Panc1 (cell line): ENCODE measurements around the gene CPT1C. TPM values are rescaled to one million over a fixed set of nuclear protein-coding genes. Genes with fewer than 3 reads are reported as not detected.

Source experiments
- ATAC-seq: fragments of 200-7000 bp; cut with Tn5 transposase; 2 replicates; pipeline ENCODE4 v1.9.1; 2020; ENCODE audit warnings: mild to moderate bottlenecking, moderate library complexity
- BruUV-seq: library from RNA; stranded (reverse); fragments of 400-500 nt; replicated peaks from 2 replicates; lab custom pipeline; 2021; lab: Mats Ljungman, UMichigan
- CTCF ChIA-PET: fragments of 300-600 bp; sonication (Branson Sonifier 250); formaldehyde crosslinking; loops from one replicate; lab custom pipeline; 2022; ENCODE audit warnings: antibody characterized with exemption; lab: Charles Lee
- POLR2A ChIA-PET: fragments of 300-600 bp; sonication (Branson Sonifier 250); formaldehyde crosslinking; loops from one replicate; lab custom pipeline; 2022; ENCODE audit warnings: antibody characterized with exemption; lab: Charles Lee
- DNase-seq: peaks from one replicate; pipeline ENCODE4 v3.0.0-alpha.2; 2010; ENCODE audit warnings: low read depth, low spot score
- H3K27ac ChIP-seq: 2 replicates; pipeline ENCODE4 v1.5.1; 2011; ENCODE audit warnings: mild to moderate bottlenecking, low read length, inconsistent platforms
- H3K27me3 ChIP-seq: fragments of 200-500 bp; sonication (Bioruptor generic); 2 replicates; pipeline ENCODE4 v1.6.0; 2014; ENCODE audit warnings: low read length, inconsistent platforms; ENCODE audit not compliant: control insufficient read depth, insufficient read depth
- H3K36me3 ChIP-seq: fragments of 200-500 bp; sonication (Bioruptor generic); 2 replicates; pipeline ENCODE4 v1.5.1; 2014; ENCODE audit warnings: inconsistent platforms, mild to moderate bottlenecking, low read length, moderate library complexity; ENCODE audit not compliant: control insufficient read depth, insufficient read depth
- H3K4me1 ChIP-seq: 2 replicates; pipeline ENCODE4 v1.5.1; 2011; ENCODE audit warnings: inconsistent platforms, mild to moderate bottlenecking, low read length, moderate library complexity; ENCODE audit not compliant: control insufficient read depth, insufficient read depth
- H3K4me3 ChIP-seq, 2 experiments: 2 replicates each; pipeline ENCODE4 v1.5.1; 2011 to 2012; ENCODE audit warnings: low read depth in 2 of 2, low read length in 2 of 2, mild to moderate bottlenecking in 2 of 2, inconsistent platforms in 1 of 2, moderate library complexity in 1 of 2
- H3K9me3 ChIP-seq: fragments of 200-500 bp; sonication (Bioruptor generic); 2 replicates; pipeline ENCODE4 v1.5.1; 2014; ENCODE audit warnings: low read depth, mild to moderate bottlenecking, inconsistent platforms, low read length, moderate library complexity; ENCODE audit not compliant: control insufficient read depth, insufficient read depth
- POLR2AphosphoS5 ChIP-seq: IDR thresholded peaks from 2 replicates; pipeline ENCODE4 v1.6.1; 2012; ENCODE audit warnings: mild to moderate bottlenecking, low read depth, low read length, moderate library complexity
- REST ChIP-seq, 2 experiments: IDR thresholded peaks; 2 replicates each; pipeline ENCODE4 v1.6.1; 2011 to 2012; ENCODE audit warnings: low read depth in 2 of 2, control low read depth in 1 of 2, low read length in 1 of 2, mild to moderate bottlenecking in 1 of 2, moderate library complexity in 1 of 2; ENCODE audit not compliant: insufficient read depth in 1 of 2
- SIN3A ChIP-seq: IDR thresholded peaks from 2 replicates; pipeline ENCODE4 v1.6.1; 2012; ENCODE audit warnings: low read depth, mild to moderate bottlenecking, low read length, moderate library complexity, borderline replicate concordance; ENCODE audit not compliant: insufficient read depth
- TCF7L2 ChIP-seq: IDR thresholded peaks from 2 replicates; pipeline ENCODE4 v1.6.1; 2011; ENCODE audit warnings: mild to moderate bottlenecking, low read depth, low read length, inconsistent platforms
- in situ Hi-C: cut with HindIII; loops from 2 replicates; pipeline ENCODE4 v1.10.0; 2016; ENCODE audit warnings: low sequenced_read_pairs, low pct_unique_long_range_greater_than_20kb
- intact Hi-C: fragments of 100-400 bp; cut with micrococcal nuclease; formaldehyde crosslinking; loops from one replicate; pipeline ENCODE4 v1.10.0; 2022; ENCODE audit not compliant: unreplicated experiment
- total RNA-seq: library from RNA; stranded (reverse); gene quantifications from one replicate; pipeline ENCODE4 v1.2.1, GENCODE V29; 2021; ENCODE audit not compliant: unreplicated experiment
- TF ChIP-seq, protein P1 (sequence below): fragments of 450-650 bp; IDR thresholded peaks from 2 replicates; pipeline ENCODE4 v1.5.1; 2017; ENCODE audit warnings: mild to moderate bottlenecking

Gene CPT1C
- total RNA-seq, 1 experiment from 2014 or later = 0.23 TPM

- POLR2A ChIA-PET = no interaction called here
- intact Hi-C loops (no loop called here), in situ Hi-C loops (no loop called here)
- H3K27me3 ChIP-seq = no peaks in the 10 kb centered on the region
- no peak for TF ChIP-seq TCF7L2
- TF ChIP-seq POLR2AphosphoS5 = no peak
- TF ChIP-seq SIN3A = no peak
- TF ChIP-seq, protein P1, sequence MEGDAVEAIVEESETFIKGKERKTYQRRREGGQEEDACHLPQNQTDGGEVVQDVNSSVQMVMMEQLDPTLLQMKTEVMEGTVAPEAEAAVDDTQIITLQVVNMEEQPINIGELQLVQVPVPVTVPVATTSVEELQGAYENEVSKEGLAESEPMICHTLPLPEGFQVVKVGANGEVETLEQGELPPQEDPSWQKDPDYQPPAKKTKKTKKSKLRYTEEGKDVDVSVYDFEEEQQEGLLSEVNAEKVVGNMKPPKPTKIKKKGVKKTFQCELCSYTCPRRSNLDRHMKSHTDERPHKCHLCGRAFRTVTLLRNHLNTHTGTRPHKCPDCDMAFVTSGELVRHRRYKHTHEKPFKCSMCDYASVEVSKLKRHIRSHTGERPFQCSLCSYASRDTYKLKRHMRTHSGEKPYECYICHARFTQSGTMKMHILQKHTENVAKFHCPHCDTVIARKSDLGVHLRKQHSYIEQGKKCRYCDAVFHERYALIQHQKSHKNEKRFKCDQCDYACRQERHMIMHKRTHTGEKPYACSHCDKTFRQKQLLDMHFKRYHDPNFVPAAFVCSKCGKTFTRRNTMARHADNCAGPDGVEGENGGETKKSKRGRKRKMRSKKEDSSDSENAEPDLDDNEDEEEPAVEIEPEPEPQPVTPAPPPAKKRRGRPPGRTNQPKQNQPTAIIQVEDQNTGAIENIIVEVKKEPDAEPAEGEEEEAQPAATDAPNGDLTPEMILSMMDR = no peak
- no peak overlapping the region for H3K4me3 ChIP-seq
- DNase-seq (no peak), ATAC-seq (no peak)
- no peak overlapping the region for H3K27ac ChIP-seq
- H3K4me1 ChIP-seq = no peaks in the 10 kb centered on the region
- BruUV-seq = no TSS peak
- no peaks in the 10 kb centered on the region for H3K9me3 ChIP-seq
- no peaks in the 10 kb centered on the region for H3K36me3 ChIP-seq
- CTCF ChIA-PET = interaction anchor here (0.6 kb wide), 1 partner anchor 24 kb away, joined by 6 read pairs; no protein-coding TSS in a partner anchor
Measured at GRCh38 chr19:49696115-49696514, 5.2 kb downstream of the CPT1C start.

- DNase-seq (no peak), ATAC-seq (no peak)
- Histone ChIP-seq H3K9me3 (no peaks in the 10 kb centered on the region), H3K27ac (no peak overlapping the region), H3K4me3 (no peak overlapping the region), H3K4me1 (no peaks in the 10 kb centered on the region), H3K36me3 (no peaks in the 10 kb centered on the region), H3K27me3 (no peaks in the 10 kb centered on the region)
- in situ Hi-C loops = no loop called here
- CTCF ChIA-PET = interaction anchor here (0.5 kb wide), 1 partner anchor 23 kb away, joined by 7 read pairs; no protein-coding TSS in a partner anchor
- no peak for TF ChIP-seq POLR2AphosphoS5
- TF ChIP-seq, protein P1 = no peak
- intact Hi-C loops = no loop called here
- no TSS peak for BruUV-seq
- POLR2A ChIA-PET = no interaction called here
Measured at GRCh38 chr19:49696865-49697264, 5.9 kb downstream of the CPT1C start.

DNA sequence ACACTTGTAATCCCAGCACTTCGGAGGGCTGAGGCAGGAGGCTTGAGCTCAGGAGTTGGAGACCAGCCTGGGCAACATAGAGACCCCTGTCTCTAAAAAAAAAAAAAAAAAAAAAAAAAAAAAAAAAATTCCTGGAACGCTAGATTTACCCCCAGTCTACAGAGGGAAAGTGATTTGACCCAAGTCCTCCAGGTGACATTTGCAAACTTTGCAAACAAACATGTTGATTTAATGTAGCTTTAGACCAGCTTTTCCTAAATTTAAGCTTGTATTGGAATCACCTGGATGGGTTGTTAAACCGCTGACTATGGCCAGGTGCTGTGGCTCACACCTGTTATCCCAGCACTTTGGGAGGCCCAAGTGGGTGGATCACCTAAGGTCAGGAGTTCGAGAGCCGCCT is 8.4 kb downstream of the CPT1C start:
- POLR2A ChIA-PET = no interaction called here
- TF ChIP-seq, protein P1 = no peak
- no peak for TF ChIP-seq POLR2AphosphoS5
- no peak for TF ChIP-seq REST (IDR thresholded peaks at IDR 0.05; ENCODE audit: insufficient read depth in 1 of 2, low read depth in 2 of 2, low read length in 1 of 2)
- no peak for TF ChIP-seq SIN3A
- TF ChIP-seq TCF7L2 = no peak

More for the DNA sequence above, 8.4 kb downstream of the CPT1C start:
- BruUV-seq = no TSS peak
- intact Hi-C loops (no loop called here), in situ Hi-C loops (no loop called here)
- H3K4me3 ChIP-seq = no peak overlapping the region
- no peaks in the 10 kb centered on the region for H3K9me3 ChIP-seq
- H3K27me3 ChIP-seq = no peaks in the 10 kb centered on the region
- no peak overlapping the region for H3K27ac ChIP-seq
- ATAC-seq = no peak
- H3K4me1 ChIP-seq = no peaks in the 10 kb centered on the region
- CTCF ChIA-PET = interaction anchor here (0.6 kb wide), 1 partner anchor 706 kb away, joined by 3 read pairs; the partner anchor contains the start of gene GYS1
- DNase-seq = no peak
- H3K36me3 ChIP-seq = no peaks in the 10 kb centered on the region
